ENCODE data around the gene CHPF.

CHPF gene

DNA sequence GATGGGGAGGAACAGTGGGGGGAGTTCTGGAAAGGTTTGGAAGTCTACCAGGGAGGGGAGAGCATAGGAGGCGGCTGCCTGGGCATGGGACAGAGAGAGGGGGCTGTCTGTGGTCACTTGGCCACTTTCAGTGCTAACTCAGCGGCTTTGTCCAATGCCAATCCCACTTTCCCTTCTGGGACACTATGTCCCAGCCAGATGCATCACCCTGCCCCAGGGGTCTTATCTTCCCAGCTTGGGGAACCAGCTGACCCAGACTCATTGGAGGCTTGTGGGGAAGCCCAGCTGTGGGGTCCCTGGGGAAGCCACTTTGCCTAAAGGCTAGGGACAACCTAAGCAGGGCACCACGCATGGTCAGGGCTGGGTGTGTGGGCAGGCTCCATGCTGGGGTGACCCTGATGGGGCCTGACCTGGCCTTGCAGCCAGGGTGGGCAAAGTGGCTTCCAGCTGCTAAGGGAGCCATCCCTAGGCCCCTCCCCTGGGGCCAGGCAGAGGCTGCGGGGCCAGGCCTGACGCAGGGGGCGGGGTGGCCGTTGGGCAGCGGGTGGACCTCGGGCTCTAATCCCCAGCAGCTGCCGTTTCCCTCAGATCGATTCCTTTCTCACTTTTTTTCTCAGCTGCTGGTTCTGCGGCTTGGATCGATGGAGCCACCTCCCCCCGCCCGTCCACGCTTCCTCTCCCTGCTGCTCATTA is 30.9 kb downstream of the CHPF start:
- DNase-seq (ENCODE audit: low spot score), result no peak

DNA sequence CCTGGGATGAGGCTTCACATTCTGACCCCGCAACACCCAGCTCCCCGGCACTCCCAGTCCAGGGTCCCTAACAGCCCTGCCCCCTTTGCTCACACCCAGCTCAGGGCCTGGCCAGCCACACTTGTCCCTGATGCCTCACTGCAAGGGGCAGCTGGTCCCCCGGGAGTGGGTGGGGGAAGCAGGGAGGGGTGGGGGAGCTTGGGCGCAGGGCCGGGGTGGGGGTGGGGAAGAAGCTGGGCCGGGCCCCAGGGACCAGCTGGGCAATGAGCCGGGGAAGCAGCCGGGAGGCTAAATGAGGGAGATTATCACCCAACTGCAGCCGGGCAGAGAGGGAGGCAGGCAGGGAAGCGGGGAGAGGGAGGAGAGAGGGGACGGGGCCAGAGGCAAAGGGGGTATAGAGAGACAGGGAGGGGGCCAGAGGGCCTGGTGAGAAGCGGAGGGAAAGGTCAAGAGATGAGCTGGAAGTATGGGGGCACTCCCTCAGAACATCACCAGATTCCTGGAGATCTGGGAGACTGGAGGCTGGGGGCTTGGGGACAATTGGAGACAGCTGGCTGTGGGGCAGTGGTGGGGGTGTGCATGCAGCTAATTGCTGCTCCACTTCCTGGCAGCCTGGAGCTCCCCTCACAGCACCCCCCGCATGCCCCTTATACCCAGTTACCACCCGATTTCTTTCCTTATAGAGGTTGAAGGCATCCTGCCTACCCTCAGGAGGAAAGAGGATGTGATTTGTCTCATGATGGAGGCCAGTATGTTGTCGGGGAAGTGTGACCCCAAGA is 31.9 kb downstream of the CHPF start:
- no peak for DNase-seq (ENCODE audit: low spot score)

DNA sequence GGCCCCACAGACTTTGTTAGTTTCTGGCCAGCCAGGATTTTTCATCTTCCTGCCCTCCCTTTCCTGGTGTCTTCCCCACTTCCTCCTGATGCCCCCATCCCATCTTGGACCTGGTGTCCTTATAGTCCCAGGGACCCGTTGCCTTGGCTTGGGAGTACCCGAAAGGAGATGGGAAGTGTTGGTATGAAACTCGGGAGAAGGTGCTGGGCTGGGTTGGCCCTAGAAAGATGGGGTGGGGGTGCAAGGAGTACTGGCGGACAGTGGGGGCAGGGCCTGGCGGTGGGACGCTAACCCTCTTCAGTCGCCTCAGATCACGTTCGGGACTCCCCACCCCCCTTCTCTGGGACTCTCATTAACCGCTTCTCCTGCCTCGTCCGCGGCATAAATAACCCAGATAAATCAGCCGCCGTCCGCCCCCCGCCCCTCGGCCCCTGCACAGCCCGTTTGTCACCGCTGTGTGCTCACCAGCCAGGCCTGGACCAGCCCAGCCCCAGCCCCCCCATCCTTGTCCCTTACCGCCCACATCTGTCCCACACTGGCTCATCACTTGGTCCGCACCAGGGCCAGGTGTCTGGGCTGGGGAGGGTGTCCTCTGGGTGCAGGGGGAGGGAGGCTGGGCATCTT is 33.0 kb downstream of the CHPF start:
- DNase-seq (ENCODE audit: low spot score), result no peak

DNA sequence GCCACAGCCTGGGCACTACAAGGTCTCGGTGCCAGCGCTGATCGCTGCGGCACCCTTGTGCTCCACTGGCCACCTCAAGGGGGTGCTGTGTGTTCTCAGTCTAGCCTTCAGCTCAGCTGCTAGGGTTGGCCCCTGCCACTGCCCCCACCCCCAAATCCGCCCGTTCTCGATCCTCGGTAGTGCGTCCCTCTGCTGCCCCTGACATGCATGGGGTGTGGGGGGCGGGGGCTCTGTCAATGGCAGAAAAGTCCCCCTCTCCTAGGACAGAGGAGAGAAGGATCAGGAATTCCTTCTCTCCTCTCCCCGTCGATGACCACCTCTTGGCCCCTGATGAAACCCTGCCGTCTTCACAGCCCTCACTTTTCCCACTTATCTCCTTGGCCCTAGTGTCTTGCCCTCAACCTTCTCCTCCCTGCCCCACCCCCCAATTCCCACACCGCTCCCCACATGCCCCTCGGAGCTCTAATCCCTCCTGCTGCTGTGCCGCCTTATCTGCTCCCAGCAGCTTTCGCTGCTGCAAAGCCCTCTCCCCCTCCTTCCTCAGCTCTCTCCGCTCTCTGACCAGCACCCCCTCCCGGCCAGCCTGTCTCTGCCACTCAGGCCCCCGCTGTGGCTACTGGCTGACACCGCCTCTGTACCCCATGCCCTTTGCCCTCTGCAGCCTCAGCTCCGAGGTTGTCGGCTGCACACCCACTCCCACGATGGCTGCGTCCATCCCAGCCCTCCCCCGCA is 33.7 kb downstream of the CHPF start:
- no peak for DNase-seq (ENCODE audit: low spot score)

DNA sequence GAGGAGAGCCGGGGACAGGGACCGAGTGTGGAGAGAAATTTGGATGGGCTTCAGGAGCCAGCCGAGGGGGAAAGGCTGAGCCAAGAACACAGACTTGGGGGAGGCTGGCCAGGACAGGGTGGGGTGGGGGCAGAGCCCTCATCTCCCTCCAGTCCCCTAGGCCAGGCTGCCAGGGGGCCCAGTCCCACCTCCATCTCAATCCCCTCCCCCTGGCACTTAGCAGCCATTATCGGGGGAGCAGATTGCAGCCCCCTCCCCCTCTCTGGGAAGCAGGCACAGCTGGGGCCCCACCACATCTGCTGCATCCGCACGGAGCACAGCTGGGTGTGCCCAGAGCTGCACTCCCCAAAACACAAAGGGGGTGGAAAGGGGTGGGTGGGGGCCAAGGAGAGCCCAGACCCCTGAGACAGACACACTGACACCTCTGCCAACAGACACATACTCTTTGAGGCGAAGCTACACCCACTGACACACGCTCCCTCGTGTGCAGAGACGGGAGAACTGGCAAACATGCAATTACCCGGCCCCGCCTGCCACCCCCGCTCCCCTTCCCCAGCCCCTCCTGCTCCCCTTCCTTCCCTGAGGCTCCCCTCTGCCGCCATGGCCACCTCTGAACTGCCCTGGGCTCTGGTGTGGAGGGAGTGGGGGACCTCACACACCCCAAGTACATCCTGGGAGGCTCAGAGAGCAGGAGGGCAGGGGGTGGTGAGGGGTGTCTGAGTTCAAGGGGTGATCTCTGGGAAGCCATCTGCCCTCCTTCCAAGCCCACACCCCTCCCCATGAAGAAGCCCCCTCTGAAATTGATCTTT is 34.4 kb downstream of the CHPF start:
- no peak for DNase-seq (ENCODE audit: low spot score)

DNA sequence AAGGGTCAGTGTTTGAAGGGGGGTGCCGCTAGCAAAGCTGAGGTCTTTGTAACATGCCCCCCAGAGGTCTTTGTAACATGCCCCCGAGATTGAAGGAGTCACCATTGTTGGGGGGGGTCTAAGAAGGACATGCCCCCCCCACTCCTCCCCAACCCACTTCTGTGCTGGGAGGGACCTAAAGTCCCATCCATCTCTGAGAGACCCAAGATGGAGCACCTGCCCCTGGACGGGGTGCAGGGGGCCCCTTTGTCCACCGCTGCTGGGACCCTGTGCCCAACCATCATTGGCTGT is 35.2 kb downstream of the CHPF start:
- no peak for DNase-seq (ENCODE audit: low spot score)

DNA sequence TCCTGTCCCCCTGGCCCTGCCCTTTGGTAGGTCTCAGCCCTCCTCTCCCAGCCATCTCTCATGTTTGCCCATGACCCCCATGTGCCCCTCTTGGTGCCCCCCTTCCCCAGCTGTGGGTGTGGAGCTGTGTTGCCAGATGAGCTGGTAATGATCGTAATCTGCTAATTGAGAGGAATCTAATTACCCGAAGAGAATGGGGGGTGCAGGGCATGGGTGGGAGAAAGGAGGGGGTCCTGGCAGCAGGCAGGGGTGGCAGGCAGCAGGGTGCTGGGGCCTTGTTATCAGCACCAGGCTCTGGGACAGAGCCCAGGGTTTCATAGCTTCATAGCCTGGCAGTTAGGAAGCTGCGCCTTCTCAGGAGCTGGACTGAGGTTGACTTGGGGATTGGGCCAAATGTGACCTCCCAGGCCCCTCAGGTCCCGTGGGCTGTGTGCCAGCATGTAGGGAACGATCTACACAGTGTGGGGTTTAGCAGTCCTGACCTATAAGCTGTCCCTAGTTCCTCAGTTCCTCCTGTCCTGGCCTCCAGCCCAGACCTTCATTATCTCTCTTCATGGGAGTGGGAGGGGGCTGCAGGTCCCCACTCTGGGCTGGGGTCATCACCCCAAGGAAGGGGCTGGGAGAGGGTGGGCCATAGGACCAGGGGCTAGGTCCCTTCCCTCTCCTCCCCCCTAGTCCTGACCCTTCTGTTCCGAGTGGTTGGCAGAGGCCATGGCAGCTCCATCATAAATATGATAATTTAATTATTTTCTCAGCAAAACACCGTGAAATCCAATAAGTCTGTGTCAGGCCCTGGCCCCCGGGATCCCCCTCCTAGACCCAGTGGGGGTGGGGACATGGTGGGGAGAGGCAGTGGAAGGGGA is 35.8 kb downstream of the CHPF start:
- DNase-seq (ENCODE audit: low spot score), result no peak

DNA sequence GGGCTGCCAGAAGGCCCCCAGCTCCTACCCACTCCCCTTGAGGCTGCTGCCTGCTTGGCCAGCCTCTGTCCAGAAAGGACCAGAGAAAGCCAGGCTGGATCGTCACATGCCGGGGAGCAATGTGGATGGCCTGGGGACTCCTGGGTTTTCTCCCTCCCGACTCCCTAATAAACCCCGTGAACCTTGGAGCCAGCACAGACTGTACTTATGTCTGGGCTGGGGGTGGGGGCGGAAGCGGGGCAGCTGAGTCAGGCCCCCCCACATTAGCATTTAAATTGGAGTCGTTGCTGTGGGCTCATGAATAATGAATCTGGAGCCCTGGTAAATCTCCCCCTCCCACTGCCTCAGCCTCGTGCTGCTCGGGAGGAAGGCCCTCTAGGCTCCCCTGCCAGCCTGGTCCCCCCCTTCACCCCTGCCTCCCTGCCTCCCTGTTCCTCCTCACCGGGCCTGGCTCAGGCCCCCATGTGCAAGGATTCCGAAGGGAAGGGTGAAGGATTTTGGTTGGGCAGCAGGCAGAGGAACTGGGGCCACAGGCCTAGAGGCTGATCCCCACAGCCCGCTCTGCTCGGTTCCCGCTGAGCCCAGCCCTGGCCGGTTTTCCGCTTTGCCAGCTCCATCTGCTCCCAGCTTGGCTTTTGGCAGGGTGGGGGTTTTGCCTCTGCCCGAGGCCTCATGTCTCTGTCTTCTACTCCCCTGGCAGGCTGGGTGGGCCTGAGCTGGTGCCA is 36.6 kb downstream of the CHPF start:
- no peak for DNase-seq (ENCODE audit: low spot score)

DNA sequence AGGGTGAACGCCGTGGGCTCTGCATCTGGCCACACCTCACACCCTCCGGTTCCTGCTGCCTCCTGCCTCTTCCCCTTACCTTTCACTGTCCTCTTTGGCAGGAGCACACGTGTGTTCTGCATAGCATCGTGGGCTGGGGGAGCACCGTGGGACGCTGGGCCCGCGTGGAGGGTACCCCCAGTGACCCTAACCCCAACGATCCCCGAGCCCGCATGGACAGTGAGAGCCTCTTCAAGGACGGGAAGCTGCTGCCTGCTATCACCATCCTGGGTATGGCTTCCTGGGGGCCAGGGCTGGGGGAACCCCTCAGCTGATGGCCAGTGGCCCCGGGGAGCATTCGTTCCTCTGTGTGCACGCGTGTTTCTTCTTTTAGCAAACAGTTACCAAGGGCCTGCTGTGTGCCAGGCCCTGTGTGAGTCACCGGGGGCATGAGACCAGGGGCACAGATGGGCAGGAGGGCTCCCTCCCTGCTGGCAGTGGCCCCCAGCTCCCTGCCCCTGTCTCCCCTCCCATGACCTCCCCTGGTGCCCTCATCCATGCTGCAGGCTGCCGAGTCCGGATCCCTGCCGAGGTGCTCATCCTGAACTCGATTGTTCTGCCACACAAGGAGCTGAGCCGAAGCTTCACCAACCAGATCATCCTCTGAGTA is 37.3 kb downstream of the CHPF start:
- no peak for DNase-seq (ENCODE audit: low spot score)

DNA sequence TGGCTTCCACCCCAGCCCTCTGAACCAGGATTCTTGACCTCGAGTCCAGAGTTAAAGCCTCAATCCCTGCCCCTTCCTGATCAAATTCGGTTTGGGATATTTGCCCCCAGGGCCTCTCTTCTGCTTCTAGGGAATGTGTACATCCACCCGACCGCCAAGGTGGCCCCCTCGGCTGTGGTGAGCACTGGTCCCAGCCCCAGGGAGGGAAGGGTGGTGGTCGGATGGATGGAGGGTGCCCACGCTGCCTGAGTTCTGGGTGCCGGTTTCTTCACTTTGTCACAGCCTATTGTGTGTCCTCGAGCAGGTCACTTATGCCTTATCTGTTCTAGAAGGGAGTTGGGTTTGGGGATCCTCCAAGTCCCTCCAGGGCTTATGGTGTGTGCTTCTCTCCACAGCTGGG is 38.0 kb downstream of the CHPF start:
- DNase-seq (ENCODE audit: low spot score), result no peak

DNA sequence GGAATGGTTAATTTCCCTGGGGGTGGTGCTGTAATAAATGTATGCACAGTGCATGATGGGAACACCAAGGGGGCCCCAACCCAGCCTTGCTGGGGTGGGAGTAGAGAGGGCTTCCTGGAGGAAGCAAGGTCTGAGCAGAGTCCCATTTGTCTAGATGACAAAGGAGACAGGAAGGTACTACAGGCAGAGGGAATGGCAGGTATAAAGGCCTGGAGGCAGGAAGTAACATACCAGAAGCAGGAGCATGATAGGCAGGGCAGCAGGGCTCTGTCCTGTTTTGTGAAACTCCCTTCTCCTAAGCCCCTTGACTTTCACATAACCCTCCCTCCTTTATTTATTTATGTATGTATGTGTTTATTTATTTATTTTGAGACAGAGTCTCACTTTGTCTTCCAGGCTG is 41.0 kb downstream of the CHPF start:
- no peak for DNase-seq (ENCODE audit: low spot score)

DNA sequence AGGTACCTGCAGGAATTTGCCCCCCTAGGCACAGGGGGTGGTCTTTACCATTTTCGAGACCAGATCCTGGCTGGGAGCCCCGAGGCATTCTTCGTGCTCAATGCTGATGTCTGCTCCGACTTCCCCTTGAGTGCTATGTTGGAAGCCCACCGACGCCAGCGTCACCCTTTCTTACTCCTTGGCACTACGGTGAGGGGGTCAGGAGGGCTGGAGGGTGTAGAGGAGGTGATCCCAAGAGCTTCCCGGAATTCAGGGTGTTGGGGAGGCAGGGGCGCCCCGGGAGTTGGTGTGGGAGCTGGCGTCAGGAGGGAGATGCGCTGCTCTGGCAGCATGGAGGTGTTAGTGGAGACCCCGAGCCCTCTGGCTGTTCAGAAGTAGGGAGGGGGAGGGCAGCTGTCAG is 41.8 kb downstream of the CHPF start:
- DNase-seq (ENCODE audit: low spot score), result no peak

DNA sequence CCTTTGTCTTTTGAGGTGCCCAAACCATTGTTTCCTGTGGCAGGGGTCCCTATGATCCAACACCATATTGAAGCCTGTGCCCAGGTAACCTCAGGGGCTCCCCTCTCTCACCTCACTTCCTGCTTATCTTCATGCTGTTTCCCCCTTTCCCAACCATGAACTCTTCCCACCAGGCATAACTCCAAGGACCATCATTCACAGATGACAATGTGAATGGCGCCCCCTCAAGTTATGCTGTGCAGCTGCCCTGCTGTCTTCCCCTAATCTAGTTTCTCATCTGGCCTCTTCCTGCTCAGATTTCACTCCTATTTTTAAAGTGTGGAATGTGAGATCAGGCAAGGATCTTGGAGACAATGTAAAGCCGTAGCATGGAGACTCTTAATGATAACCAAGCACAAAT is 43.5 kb downstream of the CHPF start:
- DNase-seq (ENCODE audit: low spot score), result no peak

DNA sequence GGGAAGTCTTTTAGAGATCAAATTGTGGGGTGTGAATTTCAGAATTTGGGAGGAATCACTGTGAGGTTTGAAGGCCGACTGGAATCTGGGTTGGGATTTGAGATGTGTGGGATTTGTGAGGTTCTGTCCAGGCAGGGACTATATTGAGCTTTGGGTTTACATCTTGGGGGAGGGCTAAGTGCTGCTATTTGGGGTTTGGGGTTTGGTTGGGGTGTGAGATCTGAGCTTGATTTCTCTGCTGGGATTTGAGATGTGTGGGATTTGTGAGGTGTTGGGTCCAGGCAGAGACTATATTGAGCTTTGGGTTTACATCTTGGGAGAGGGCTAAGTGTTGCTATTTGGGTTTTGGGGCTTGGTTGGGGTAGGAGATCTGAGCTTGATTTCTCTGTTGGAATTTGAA is 44.1 kb downstream of the CHPF start:
- DNase-seq (ENCODE audit: low spot score), result no peak

DNA sequence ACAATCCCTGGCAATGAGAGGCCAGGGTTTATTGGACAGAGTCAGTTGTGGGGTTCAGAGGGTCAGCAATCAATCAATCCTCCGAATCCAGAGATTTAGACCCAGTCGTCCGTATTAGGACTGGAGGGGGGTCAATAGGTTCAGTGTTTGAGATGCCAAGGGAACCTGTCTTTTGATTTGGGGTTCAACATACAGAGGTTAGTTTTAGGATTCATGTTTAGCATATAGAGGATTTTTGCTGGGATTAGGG is 44.6 kb downstream of the CHPF start:
- DNase-seq (ENCODE audit: low spot score), result no peak

DNA sequence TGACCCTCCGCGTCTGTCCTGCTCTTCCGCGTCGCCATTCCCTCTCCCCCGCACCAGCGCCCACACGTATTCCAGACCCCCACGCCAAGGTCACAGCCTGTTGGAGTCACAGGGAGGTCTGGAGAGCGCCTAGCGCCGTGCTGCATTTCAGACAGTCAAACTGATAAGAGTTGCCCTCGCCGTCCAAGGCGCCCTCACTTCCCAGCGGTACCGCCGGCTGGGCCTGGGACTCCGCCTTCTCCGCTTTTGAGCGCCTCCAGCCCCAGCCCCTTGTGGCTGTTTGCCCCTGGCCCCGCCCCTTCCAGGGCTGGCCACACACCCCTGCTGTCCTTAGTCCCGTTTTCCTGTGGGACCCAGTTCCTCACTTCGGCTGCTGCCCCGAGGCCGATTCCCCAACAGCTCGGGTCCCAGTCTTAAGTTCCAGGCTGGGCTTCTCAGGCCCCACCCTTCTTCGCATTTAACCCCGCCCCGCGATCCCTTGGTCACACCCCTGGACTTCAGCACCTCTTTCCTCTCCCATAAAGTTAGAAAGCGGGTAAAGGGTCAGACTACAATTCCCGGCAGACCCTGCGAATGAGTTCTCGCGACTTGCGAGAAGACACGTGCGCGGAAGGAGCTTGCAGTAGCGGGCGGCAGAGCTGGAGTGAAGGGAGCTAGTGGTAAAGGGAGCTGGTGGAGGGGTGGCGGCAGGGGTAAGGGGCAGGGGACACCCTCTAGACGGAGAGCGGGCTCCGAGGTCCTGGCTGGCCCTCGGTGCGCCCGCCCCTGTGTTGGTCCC is 45.1 kb downstream of the CHPF start, which contains the start of gene GMPPA:
TSS of gene GMPPA (plus strand) at position 612 of the 778 bp plus-strand sequence. CDS start 1,085 bp downstream, outside the sequence.
- peak; percentile 98 for DNase-seq (ENCODE audit: low spot score)

DNA sequence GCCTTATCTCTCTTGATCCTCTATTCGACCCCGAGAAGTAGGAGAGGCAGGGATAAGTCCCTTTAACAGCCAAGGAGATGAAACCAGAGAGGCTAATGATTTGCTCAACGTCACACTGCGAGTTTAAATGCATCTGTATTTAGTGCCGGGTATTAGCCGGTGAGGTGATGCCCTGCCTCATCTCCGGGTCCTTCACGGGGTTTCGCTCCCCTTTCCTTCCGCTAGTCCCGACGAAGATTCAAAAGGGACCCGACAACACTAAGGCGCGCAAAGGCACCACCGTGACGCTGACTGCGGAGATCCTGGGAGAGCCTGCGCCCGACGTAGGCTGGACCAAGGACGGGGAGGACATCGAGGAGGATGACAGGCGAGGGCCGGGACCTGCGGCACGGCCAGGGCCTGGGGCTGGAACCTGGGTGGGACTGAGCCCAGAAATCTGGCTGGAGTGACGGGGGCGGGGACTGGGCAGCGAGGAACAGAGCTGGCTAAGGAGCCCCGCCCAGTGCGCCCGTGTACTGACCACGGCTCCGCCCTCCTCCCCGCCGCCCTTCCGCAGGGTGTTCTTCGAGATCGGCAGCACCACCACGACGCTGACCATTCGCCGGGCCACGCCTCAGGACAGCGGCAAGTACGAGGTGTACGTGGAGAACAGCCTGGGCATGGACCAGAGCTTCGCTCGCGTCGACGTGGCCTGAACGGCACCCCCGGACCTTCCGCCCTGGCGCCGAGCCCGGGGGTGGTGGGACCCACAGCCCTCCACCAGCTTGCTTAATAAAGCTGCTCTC is 45.9 kb downstream of the CHPF start:
- peak; percentile 82 for DNase-seq (ENCODE audit: low spot score)

DNA sequence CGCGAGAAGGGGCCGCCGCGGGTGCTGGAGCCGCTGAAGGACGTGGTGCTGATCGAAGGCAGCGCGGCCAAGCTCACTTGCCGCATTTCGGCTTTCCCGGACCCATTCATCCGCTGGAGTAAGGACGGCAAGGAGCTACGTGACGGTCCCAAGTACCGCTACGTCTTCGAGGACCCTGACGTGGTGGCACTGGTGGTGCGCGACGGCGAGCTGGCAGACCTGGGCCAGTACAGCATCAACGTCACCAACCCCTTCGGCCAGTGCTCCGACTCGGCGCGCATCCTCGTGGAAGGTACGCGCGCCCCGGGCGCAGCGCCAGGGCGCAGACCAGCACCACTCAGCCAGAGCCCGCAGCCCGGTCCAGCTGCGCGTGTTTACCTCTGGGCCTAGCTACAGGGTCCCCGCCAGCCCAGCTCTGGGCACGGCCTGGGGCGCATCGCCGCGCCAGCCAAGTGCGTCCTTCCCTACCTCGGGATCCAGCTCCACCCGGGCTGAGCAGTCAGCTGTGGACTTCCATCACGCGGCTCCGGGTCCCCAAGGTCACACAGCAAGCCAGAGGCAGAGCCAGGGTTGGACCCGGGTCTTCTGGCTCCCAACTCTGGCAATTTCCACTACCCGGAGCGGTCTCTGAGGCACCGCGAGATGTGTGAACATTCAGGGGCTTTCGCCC is 46.6 kb downstream of the CHPF start:
- DNase-seq (ENCODE audit: low spot score), result no peak

All from LoVo (cell line).